ENCODE measurements around the gene KIAA1217.
A peak's percentile ranks its signal among the peaks of the same experiment; 100 is the strongest.

GRCh38 chr10:24513155-24513554, 304.2 kb downstream of the KIAA1217 start:
- TF ChIP-seq POLR2A (IDR thresholded peaks at IDR 0.05; ENCODE audit: borderline replicate concordance, extremely low read depth, insufficient read depth, insufficient read length): no peak
- TF ChIP-seq TCF7L2 (IDR thresholded peaks at IDR 0.05; ENCODE audit: borderline replicate concordance, extremely low read depth, insufficient read depth, insufficient read length): no peak
- TF ChIP-seq REST (IDR thresholded peaks at IDR 0.05; ENCODE audit: low read depth): no peak
- TF ChIP-seq POLR2AphosphoS5 (IDR thresholded peaks at IDR 0.05; ENCODE audit: low read depth, low read length): no peak
- no peak for TF ChIP-seq SRF (IDR thresholded peaks at IDR 0.05; ENCODE audit: low read depth)
- no peak for TF ChIP-seq FOSL1 (IDR thresholded peaks at IDR 0.05; ENCODE audit: low read depth)
- TF ChIP-seq RAD21 (IDR thresholded peaks at IDR 0.05; ENCODE audit: low read depth): peak; percentile 54
- peak; percentile 20 to 57 (median 34); a peak in 3 of 6 replicates for TF ChIP-seq CTCF (IDR thresholded peaks at IDR 0.05 in 2 of 3, conservative IDR thresholded peaks at IDR 0.05 in 1 of 3; ENCODE audit: borderline replicate concordance in 1 of 3, insufficient read depth in 1 of 3, low read depth in 2 of 3, low read length in 2 of 3)
- no peak for TF ChIP-seq EGR1 (IDR thresholded peaks at IDR 0.05; ENCODE audit: low read depth)
- no peak for TF ChIP-seq SP1 (IDR thresholded peaks at IDR 0.05; ENCODE audit: low read depth)
- TF ChIP-seq JUND (IDR thresholded peaks at IDR 0.05): no peak
- no peak for TF ChIP-seq CEBPB (IDR thresholded peaks at IDR 0.05; ENCODE audit: low read depth)
